ENCODE data around the gene TMEM217.

TMEM217 gene

GRCh38 chr6:37176268-37177076, 81.5 kb downstream of the TMEM217 start:
- Mint-ChIP-seq H3K36me3 (peaks cover 67% of the 10 kb centered on the region), H3K4me1 (peaks cover 71% of the 10 kb centered on the region), H3K4me3 (peak overlapping the region; percentile 96), H3K27ac (peak overlapping the region; percentile 98), H3K9me3 (no peaks in the 10 kb centered on the region)
- no peak for DNase-seq (ENCODE audit: low spot score in 2 of 2)
- no peak for ATAC-seq

DNA sequence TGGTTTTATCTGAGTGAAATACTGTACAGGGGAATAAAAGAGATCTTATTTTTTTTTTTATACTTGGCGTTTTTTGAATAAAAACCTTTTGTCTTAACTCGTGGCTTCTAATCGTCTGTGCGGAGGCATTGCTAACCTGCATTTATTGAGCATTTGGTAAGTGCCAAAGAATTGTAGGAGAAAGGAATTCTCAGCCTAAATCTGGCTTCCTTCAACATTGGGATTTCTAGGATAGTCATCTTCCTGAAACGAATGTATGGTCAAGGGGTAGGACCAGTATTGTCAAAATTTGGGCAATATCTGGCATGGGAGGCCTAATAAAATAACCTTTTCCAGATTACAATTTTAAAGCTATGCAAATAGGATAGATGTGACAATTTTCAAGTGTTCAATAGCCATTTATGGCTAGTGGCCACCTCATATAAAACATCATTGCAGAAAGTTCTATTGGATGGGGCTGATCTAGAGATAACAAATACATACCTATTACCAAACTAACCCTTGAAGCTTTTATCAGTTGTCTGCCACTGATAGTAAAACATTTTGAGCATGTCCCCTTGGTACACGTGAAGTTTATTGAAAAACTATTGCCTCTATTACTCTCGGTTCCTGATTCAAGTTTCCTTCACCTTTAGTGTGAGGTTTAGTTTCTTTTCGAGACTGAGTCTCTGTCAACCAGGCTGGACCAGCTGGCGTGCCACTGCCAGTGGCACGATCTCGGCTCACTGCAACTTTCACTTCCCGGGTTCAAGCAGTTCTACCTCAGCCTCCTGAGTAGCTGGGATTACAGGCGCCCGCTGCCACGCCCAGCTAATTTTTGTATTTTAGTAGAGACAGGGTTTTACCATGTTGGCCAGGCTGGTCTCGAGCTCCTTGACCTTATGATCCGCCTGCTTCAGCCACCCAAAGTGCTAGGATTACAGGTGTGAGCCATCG, 82.3 kb downstream of the TMEM217 start:
- DNase-seq (ENCODE audit: low spot score in 2 of 2) (no peak), ATAC-seq (no peak)
- peak overlapping the region; percentile 98 for H3K27ac Mint-ChIP-seq
- peak overlapping the region; percentile 96 for H3K4me3 Mint-ChIP-seq
- H3K36me3 Mint-ChIP-seq: peaks cover 76% of the 10 kb centered on the region
- H3K4me1 Mint-ChIP-seq: peaks cover 64% of the 10 kb centered on the region
- H3K9me3 Mint-ChIP-seq: no peaks in the 10 kb centered on the region

- Mint-ChIP-seq H3K27ac (peak overlapping the region; percentile 98), H3K4me3 (peak overlapping the region; percentile 96), H3K9me3 (no peaks in the 10 kb centered on the region), H3K36me3 (peaks cover 81% of the 10 kb centered on the region), H3K4me1 (peaks cover 56% of the 10 kb centered on the region)
- DNase-seq (ENCODE audit: low spot score in 2 of 2) (no peak), ATAC-seq (no peak)
Observed at GRCh38 chr6:37174515-37175331, 83.2 kb downstream of the TMEM217 start.

DNA sequence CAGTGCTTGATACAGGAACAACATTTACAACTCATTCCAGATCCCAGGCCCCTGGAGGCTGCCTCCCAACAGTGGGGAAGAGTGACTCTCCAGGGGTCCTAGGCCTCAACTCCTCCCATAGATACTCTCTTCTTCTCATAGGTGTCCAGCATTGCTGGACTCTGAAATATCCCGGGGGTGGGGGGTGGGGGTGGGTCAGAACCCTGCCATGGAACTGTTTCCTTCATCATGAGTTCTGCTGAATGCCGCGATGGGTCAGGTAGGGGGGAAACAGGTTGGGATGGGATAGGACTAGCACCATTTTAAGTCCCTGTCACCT, 83.8 kb downstream of the TMEM217 start:
- Mint-ChIP-seq H3K9me3 (no peaks in the 10 kb centered on the region), H3K36me3 (peaks cover 87% of the 10 kb centered on the region), H3K4me3 (peak overlapping the region; percentile 96), H3K4me1 (peaks cover 60% of the 10 kb centered on the region), H3K27ac (peak overlapping the region; percentile 98)
- DNase-seq (ENCODE audit: low spot score in 2 of 2) (no peak), ATAC-seq (no peak)

DNA sequence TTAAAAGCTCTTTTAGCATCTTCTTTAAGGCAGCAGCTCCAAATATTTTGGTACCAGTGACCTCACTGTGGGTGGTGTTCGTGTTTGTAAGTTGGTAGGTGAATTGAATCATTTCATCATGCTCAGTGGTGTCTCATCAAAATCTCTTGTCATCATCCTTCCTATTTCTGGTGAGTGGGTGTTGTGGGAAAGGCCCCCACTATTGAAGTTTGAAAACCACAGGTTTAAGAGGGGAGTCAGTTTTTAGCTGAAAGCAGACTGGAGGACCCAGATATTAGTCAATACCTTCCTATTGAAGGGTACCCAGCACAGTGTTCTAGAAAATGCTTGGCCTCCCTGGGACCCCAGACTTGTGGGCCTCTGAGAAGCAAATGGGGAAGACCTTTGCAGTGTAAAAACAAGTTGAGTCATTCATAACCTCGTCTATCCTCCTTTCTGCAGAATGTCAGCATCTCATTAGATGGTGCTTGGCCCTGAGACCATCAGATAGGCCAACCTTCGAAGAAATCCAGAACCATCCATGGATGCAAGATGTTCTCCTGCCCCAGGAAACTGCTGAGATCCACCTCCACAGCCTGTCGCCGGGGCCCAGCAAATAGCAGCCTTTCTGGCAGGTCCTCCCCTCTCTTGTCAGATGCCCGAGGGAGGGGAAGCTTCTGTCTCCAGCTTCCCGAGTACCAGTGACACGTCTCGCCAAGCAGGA, 84.3 kb downstream of the TMEM217 start:
- H3K4me1 Mint-ChIP-seq: peaks cover 65% of the 10 kb centered on the region
- peak overlapping the region; percentile 98 for H3K27ac Mint-ChIP-seq
- H3K4me3 Mint-ChIP-seq: peak overlapping the region; percentile 96
- peak; percentile 54 for ATAC-seq
- H3K36me3 Mint-ChIP-seq: peaks cover 90% of the 10 kb centered on the region
- DNase-seq (ENCODE audit: low spot score in 2 of 2): peak; percentile 45 to 83
- H3K9me3 Mint-ChIP-seq: no peaks in the 10 kb centered on the region

GRCh38 chr6:37172912-37173492, 84.9 kb downstream of the TMEM217 start:
- H3K9me3 Mint-ChIP-seq: no peaks in the 10 kb centered on the region
- H3K4me1 Mint-ChIP-seq: peaks cover 68% of the 10 kb centered on the region
- no peak for ATAC-seq

GRCh38 chr6:37171970-37172812, 85.8 kb downstream of the TMEM217 start:
- Mint-ChIP-seq H3K9me3 (no peaks in the 10 kb centered on the region), H3K4me3 (peak overlapping the region; percentile 96)

More at GRCh38 chr6:37172912-37173492, 84.9 kb downstream of the TMEM217 start:
- H3K4me3 Mint-ChIP-seq: peak overlapping the region; percentile 96
- peaks cover 90% of the 10 kb centered on the region for H3K36me3 Mint-ChIP-seq
- H3K27ac Mint-ChIP-seq: peak overlapping the region; percentile 98
- no peak for DNase-seq (ENCODE audit: low spot score in 2 of 2)

GRCh38 chr6:37171201-37171969, 86.6 kb downstream of the TMEM217 start:
- Mint-ChIP-seq H3K4me1 (peaks cover 61% of the 10 kb centered on the region), H3K4me3 (peak overlapping the region; percentile 96), H3K9me3 (no peaks in the 10 kb centered on the region), H3K36me3 (peaks cover 78% of the 10 kb centered on the region), H3K27ac (peak overlapping the region; percentile 98)
- peak; percentile 30 to 70 for DNase-seq (ENCODE audit: low spot score in 2 of 2)
- no peak for ATAC-seq

More at GRCh38 chr6:37171970-37172812, 85.8 kb downstream of the TMEM217 start:
- Mint-ChIP-seq H3K36me3 (peaks cover 86% of the 10 kb centered on the region), H3K27ac (peak overlapping the region; percentile 98), H3K4me1 (peaks cover 65% of the 10 kb centered on the region)
- peak; percentile 14 for ATAC-seq
- DNase-seq (ENCODE audit: low spot score in 2 of 2): peak; percentile 86 to 96

- H3K9me3 Mint-ChIP-seq: no peaks in the 10 kb centered on the region
- H3K4me3 Mint-ChIP-seq: peak overlapping the region; percentile 96
- peak; percentile 56 to 86 for DNase-seq (ENCODE audit: low spot score in 2 of 2)
- ATAC-seq: peak; percentile 11
- H3K27ac Mint-ChIP-seq: peak overlapping the region; percentile 99
- peaks cover 52% of the 10 kb centered on the region for H3K4me1 Mint-ChIP-seq
- H3K36me3 Mint-ChIP-seq: peaks cover 69% of the 10 kb centered on the region
Observed at GRCh38 chr6:37170273-37171200, 87.4 kb downstream of the TMEM217 start.

GRCh38 chr6:37169496-37170272, 88.3 kb downstream of the TMEM217 start, which contains the start of gene PIM1:
PIM1 (plus strand) TSS chr6:37170152; CDS start chr6:37170576, 424 bp downstream.
- Mint-ChIP-seq H3K36me3 (peaks cover 61% of the 10 kb centered on the region), H3K27ac (peak within 1 kb of the TSS; percentile 99), H3K4me3 (peak within 1 kb of the TSS; percentile 96), H3K4me1 (peaks cover 44% of the 10 kb centered on the region), H3K9me3 (no peaks in the 10 kb centered on the region)
- ATAC-seq (peak; percentile 83), DNase-seq (ENCODE audit: low spot score in 2 of 2) (peak; percentile 82 to 92)

DNA sequence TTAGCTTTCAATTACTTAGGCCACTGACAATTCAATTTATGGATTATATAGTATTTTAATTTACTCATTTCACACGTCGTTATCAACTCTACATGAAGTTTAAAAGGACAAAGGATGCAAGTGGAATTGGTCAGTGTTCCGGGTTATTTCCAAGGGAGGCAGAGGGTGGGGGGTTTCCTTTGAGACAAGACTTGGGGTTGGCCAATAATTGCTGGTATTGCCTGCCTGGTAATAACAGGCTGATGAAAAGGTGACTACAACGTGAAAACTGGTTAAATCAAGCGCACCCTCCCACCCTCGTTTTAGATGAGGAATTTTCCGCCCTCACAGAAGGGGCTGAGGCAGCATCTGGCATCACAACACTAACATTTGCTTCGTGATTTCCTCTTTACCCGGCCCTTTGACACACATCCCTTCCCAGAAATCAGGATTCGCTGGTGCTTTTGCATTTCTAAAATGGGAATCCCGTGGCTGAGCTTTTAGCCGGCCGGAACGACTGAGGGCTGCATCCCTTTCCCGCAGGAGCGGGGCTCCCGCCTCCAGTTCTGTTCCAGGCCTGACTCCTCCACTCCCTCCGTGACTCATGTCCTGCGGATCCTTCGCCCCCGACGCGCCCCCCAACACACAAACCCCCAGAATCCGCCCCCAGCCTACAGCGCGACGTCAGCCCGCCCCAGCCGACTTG, 89.0 kb downstream of the TMEM217 start:
- DNase-seq (ENCODE audit: low spot score in 2 of 2): no peak

More for the DNA sequence above, 89.0 kb downstream of the TMEM217 start:
- Mint-ChIP-seq H3K9me3 (no peaks in the 10 kb centered on the region), H3K4me1 (peaks cover 37% of the 10 kb centered on the region), H3K27ac (peak overlapping the region; percentile 99), H3K4me3 (peak overlapping the region; percentile 96), H3K36me3 (peaks cover 53% of the 10 kb centered on the region)
- ATAC-seq: no peak
